ENCODE data around the gene AP1M2.
A peak's percentile ranks its signal among the peaks of the same experiment; 100 is the strongest.
"Not testable (repeated sequence)": the region's sequence is repeated elsewhere in the genome, so short reads cannot be mapped to it uniquely, and the experiment has no call there.

AP1M2 gene

GRCh38 chr19:10577951-10578350 is 9.2 kb downstream of the AP1M2 start:
- no peak for TF ChIP-seq CTCF (IDR thresholded peaks at IDR 0.05; ENCODE audit: extremely low read depth, missing control alignments)
- no peak for DNase-seq (ENCODE audit: low spot score)

GRCh38 chr19:10575011-10575716 is 11.9 kb downstream of the AP1M2 start:
- no peak for TF ChIP-seq CTCF (IDR thresholded peaks at IDR 0.05; ENCODE audit: extremely low read depth, missing control alignments)

GRCh38 chr19:10574462-10574861 is 12.7 kb downstream of the AP1M2 start:
- TF ChIP-seq CTCF (IDR thresholded peaks at IDR 0.05; ENCODE audit: extremely low read depth, missing control alignments), result no peak
- no peak for DNase-seq (ENCODE audit: low spot score)

More at GRCh38 chr19:10575011-10575716, 11.9 kb downstream of the AP1M2 start:
- DNase-seq (ENCODE audit: low spot score), result no peak

GRCh38 chr19:10573793-10574192 is 13.3 kb downstream of the AP1M2 start:
- not testable (repeated sequence) for DNase-seq (ENCODE audit: low spot score)

GRCh38 chr19:10568826-10569651 is 18.1 kb downstream of the AP1M2 start, which contains the start of gene CDKN2D:
CDKN2D (minus strand) TSS chr19:10568979; CDS start chr19:10568653, 326 bp downstream.
- peak; percentile 93 for DNase-seq (ENCODE audit: low spot score)
- TF ChIP-seq CTCF (IDR thresholded peaks at IDR 0.05; ENCODE audit: extremely low read depth, missing control alignments), result no peak

- DNase-seq (ENCODE audit: low spot score), result peak; percentile 11
Measured at GRCh38 chr19:10568062-10568825, 18.9 kb downstream of the AP1M2 start.

More at GRCh38 chr19:10568062-10568825, 18.9 kb downstream of the AP1M2 start:
- TF ChIP-seq CTCF (IDR thresholded peaks at IDR 0.05; ENCODE audit: extremely low read depth, missing control alignments), result no peak
